ENCODE measurements around the gene CAPN14.

DNA sequence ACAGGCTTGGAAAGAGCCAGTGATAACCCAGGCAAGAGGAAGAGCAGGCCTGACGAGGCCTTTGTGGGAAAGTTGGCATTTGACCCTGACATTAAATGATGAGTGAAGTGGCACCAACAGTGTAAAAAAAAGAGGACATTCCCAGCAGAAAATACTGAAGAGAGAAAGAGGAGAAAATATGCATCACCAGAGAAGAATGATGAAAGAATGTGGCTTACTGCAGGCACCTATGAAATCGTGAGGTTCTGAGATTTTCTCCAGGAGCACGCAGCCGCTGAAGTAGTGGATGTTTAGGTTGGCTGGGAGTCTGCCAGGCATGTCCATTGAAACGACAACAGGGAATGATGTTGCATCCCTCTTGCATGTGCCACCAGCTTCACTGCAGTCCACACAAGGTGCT lies 30.4 kb upstream of the CAPN14 start:
- TF ChIP-seq, protein P1, sequence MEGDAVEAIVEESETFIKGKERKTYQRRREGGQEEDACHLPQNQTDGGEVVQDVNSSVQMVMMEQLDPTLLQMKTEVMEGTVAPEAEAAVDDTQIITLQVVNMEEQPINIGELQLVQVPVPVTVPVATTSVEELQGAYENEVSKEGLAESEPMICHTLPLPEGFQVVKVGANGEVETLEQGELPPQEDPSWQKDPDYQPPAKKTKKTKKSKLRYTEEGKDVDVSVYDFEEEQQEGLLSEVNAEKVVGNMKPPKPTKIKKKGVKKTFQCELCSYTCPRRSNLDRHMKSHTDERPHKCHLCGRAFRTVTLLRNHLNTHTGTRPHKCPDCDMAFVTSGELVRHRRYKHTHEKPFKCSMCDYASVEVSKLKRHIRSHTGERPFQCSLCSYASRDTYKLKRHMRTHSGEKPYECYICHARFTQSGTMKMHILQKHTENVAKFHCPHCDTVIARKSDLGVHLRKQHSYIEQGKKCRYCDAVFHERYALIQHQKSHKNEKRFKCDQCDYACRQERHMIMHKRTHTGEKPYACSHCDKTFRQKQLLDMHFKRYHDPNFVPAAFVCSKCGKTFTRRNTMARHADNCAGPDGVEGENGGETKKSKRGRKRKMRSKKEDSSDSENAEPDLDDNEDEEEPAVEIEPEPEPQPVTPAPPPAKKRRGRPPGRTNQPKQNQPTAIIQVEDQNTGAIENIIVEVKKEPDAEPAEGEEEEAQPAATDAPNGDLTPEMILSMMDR (IDR thresholded peaks at IDR 0.05), result no peak
- no peak for TF ChIP-seq POLR2AphosphoS5 (IDR thresholded peaks at IDR 0.05)
- TF ChIP-seq EP300 (IDR thresholded peaks at IDR 0.05; ENCODE audit: low read depth), result no peak

All from transverse colon (tissue), 4 donors.